HepG2 (cell line): Measurements from ENCODE around the gene POU6F1. TPM values are rescaled to one million over a fixed set of nuclear protein-coding genes. Genes with fewer than 3 reads are reported as not detected.

Experiments
- AHDC1 ChIP-seq: sonication (generic); formaldehyde crosslinking; IDR thresholded peaks from 2 replicates; pipeline ENCODE4 v1.5.1; 2020; ENCODE audit warnings: mild to moderate bottlenecking, missing genetic modification reagents, borderline replicate concordance
- CTCF ChIP-seq: sonication (generic); formaldehyde crosslinking; IDR thresholded peaks from 2 replicates; pipeline ENCODE4 v1.5.0; 2020; ENCODE audit warnings: mild to moderate bottlenecking, missing genetic modification reagents, moderate library complexity
- HCFC1 ChIP-seq: fragments of 150-350 bp; IDR thresholded peaks from 2 replicates; pipeline ENCODE4 v1.6.1; 2014; ENCODE audit warnings: low read depth, low read length
- NR2F1 ChIP-seq, 2 experiments: fragments of 450-650 bp in 1 of 2; formaldehyde crosslinking in 1 of 2; IDR thresholded peaks; 2 replicates each; pipeline versions ENCODE4 v1.5.0 to v1.6.1; 2016 to 2020; ENCODE audit warnings: mild to moderate bottlenecking in 1 of 2, missing compliant biosample characterization in 1 of 2, missing genetic modification reagents in 1 of 2, moderate library complexity in 1 of 2
- SMARCC2 ChIP-seq: fragments of 450-650 bp; IDR thresholded peaks from 2 replicates; pipeline ENCODE4 v1.6.1; 2017; ENCODE audit warnings: antibody characterized with exemption, mild to moderate bottlenecking
- YEATS2 ChIP-seq: sonication (generic); formaldehyde crosslinking; IDR thresholded peaks from 2 replicates; pipeline ENCODE4 v1.4.0; 2020; ENCODE audit warnings: missing genetic modification reagents, borderline replicate concordance
- ZFP36L2 ChIP-seq: sonication (generic); formaldehyde crosslinking; IDR thresholded peaks from 2 replicates; pipeline ENCODE4 v1.4.0; 2020; ENCODE audit warnings: missing genetic modification reagents
- ZNF34 ChIP-seq: sonication (generic); formaldehyde crosslinking; IDR thresholded peaks from 2 replicates; pipeline ENCODE4 v1.4.0; 2020; ENCODE audit warnings: mild to moderate bottlenecking, missing genetic modification reagents, borderline replicate concordance
- ZNF501 ChIP-seq: sonication (generic); formaldehyde crosslinking; IDR thresholded peaks from 2 replicates; pipeline ENCODE4 v1.5.1; 2020; ENCODE audit warnings: mild to moderate bottlenecking, moderate library complexity, missing genetic modification reagents
- ZNF609 ChIP-seq: sonication (generic); formaldehyde crosslinking; IDR thresholded peaks from 2 replicates; pipeline ENCODE4 v1.4.0; 2020; ENCODE audit warnings: mild to moderate bottlenecking, missing genetic modification reagents, borderline replicate concordance
- ZNF672 ChIP-seq: sonication (generic); formaldehyde crosslinking; IDR thresholded peaks from 2 replicates; pipeline ENCODE4 v1.8.1; 2022; ENCODE audit warnings: missing genetic modification reagents
- polyA plus RNA-seq, 8 experiments: library from polyadenylated mRNA; depleted of rRNA in 3 of 8; stranded (reverse) in 7 of 8; unstranded in 1 of 8; fragments of >200 nt; fragmentation: Illumina TruSeq in 4 of 8; extraction: Trizol in 4 of 8; gene quantifications; 2 replicates each; pipeline versions ENCODE4 v1.2.1 to v1.2.3, GENCODE V29; 2011 to 2016; ENCODE audit warnings: low read depth in 4 of 8, missing spikeins in 1 of 8, mixed read lengths in 1 of 8; ENCODE audit not compliant: insufficient read depth in 1 of 8
- total RNA-seq, 5 experiments: library from RNA; depleted of rRNA; stranded (reverse); fragments of >200 nt; fragmentation: Illumina TruSeq; extraction: Trizol; gene quantifications; 2 replicates each; pipeline ENCODE4 v1.2.3, GENCODE V29; 2016; ENCODE audit warnings: low read depth in 1 of 5
- TF ChIP-seq, protein P1 (sequence below): IDR thresholded peaks from 2 replicates; pipeline ENCODE4 v1.6.1; 2016; ENCODE audit warnings: control low read depth

POU6F1 gene
- total and polyA plus RNA-seq, 2 of the 13 experiments (the other 11 are each of a cell fraction or from before 2014, with no cell fraction given), result 0.48 to 0.51 TPM

- TF ChIP-seq AHDC1 (CRISPR knock-in tag) (no peak), ZNF501 (CRISPR knock-in tag) (peak; percentile 67), ZFP36L2 (no peak), NR2F1 (CRISPR knock-in tag; IDR thresholded peaks at IDR 0.05) (no peak), YEATS2 (CRISPR knock-in tag) (0 out of 2 replicates have a peak, but pooled peaks have one; percentile 72), HCFC1 (peak; percentile 8; the same call in 1 of the 2 replicates), CTCF (CRISPR knock-in tag) (no peak), ZNF34 (no peak), ZNF609 (CRISPR knock-in tag) (no peak; the same call in 1 of the 2 replicates), SMARCC2 (no peak), ZNF672 (CRISPR knock-in tag) (no peak)
- TF ChIP-seq, protein P1, sequence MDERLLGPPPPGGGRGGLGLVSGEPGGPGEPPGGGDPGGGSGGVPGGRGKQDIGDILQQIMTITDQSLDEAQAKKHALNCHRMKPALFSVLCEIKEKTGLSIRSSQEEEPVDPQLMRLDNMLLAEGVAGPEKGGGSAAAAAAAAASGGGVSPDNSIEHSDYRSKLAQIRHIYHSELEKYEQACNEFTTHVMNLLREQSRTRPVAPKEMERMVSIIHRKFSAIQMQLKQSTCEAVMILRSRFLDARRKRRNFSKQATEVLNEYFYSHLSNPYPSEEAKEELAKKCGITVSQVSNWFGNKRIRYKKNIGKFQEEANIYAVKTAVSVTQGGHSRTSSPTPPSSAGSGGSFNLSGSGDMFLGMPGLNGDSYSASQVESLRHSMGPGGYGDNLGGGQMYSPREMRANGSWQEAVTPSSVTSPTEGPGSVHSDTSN (CRISPR knock-in tag), result peak; percentile 96
Observed at GRCh38 chr12:51238510-51239334, 20.9 kb upstream of the POU6F1 start, which contains the start of gene DAZAP2 (continued).
